Measurements from ENCODE around the gene MUC3A.
"Not testable (repeated sequence)": the region's sequence is repeated elsewhere in the genome, so short reads cannot be mapped to it uniquely, and the experiment has no call there.

MUC3A gene

GRCh38 chr7:100914208-100914878 is 35.0 kb upstream of the MUC3A start:
- H3K4me3 ChIP-seq (ENCODE audit: low read depth in 1 of 2, low read length in 2 of 2), result no peak overlapping the region
- no peak overlapping the region for H3K27ac ChIP-seq (ENCODE audit: low read length)
- H2AFZ ChIP-seq (ENCODE audit: low read depth, low read length), result no peak overlapping the region
- H3K4me2 ChIP-seq (ENCODE audit: insufficient read depth, low read length), result no peak overlapping the region
- no peak for DNase-seq
- no peaks in the 10 kb centered on the region for H4K20me1 ChIP-seq (ENCODE audit: insufficient read depth, low read length)
- H3K27me3 ChIP-seq (ENCODE audit: insufficient read depth, low read length, poor library complexity), result no peaks in the 10 kb centered on the region
- H3K4me1 ChIP-seq (ENCODE audit: insufficient read depth, low read length), result no peaks in the 10 kb centered on the region
- TF ChIP-seq CTCF (IDR thresholded peaks at IDR 0.05; ENCODE audit: borderline replicate concordance, extremely low read depth, low read length, poor library complexity, severe bottlenecking) (no peak), EZH2 (IDR thresholded peaks at IDR 0.05; ENCODE audit: borderline replicate concordance, low read depth, low read length, severe bottlenecking) (no peak)
- no peak overlapping the region for H3K9ac ChIP-seq (ENCODE audit: low read depth, low read length)
- ATAC-seq (ENCODE audit: insufficient read depth, low read depth), result no peak
- H3K36me3 ChIP-seq (ENCODE audit: insufficient read depth, low read length), result no peaks in the 10 kb centered on the region
- no peaks in the 10 kb centered on the region for H3K9me3 ChIP-seq (ENCODE audit: insufficient read depth, low read length, severe bottlenecking)
- no peaks in the 10 kb centered on the region for H3K79me2 ChIP-seq (ENCODE audit: insufficient read depth, low read length)

GRCh38 chr7:100914879-100915447 is 34.4 kb upstream of the MUC3A start:
- H3K36me3 ChIP-seq (ENCODE audit: insufficient read depth, low read length), result no peaks in the 10 kb centered on the region
- H3K9me3 ChIP-seq (ENCODE audit: insufficient read depth, low read length, severe bottlenecking), result no peaks in the 10 kb centered on the region
- H3K4me2 ChIP-seq (ENCODE audit: insufficient read depth, low read length), result no peak overlapping the region
- H3K4me3 ChIP-seq (ENCODE audit: low read depth in 1 of 2, low read length in 2 of 2), result no peak overlapping the region
- DNase-seq (no peak), ATAC-seq (ENCODE audit: insufficient read depth, low read depth) (no peak)
- TF ChIP-seq EZH2 (IDR thresholded peaks at IDR 0.05; ENCODE audit: borderline replicate concordance, low read depth, low read length, severe bottlenecking) (no peak), CTCF (IDR thresholded peaks at IDR 0.05; ENCODE audit: borderline replicate concordance, extremely low read depth, low read length, poor library complexity, severe bottlenecking) (no peak)
- no peaks in the 10 kb centered on the region for H3K4me1 ChIP-seq (ENCODE audit: insufficient read depth, low read length)
- no peaks in the 10 kb centered on the region for H3K79me2 ChIP-seq (ENCODE audit: insufficient read depth, low read length)
- H3K9ac ChIP-seq (ENCODE audit: low read depth, low read length), result no peak overlapping the region
- no peak overlapping the region for H3K27ac ChIP-seq (ENCODE audit: low read length)
- H4K20me1 ChIP-seq (ENCODE audit: insufficient read depth, low read length), result no peaks in the 10 kb centered on the region
- no peak overlapping the region for H2AFZ ChIP-seq (ENCODE audit: low read depth, low read length)
- no peaks in the 10 kb centered on the region for H3K27me3 ChIP-seq (ENCODE audit: insufficient read depth, low read length, poor library complexity)

- H3K4me2 ChIP-seq (ENCODE audit: insufficient read depth, low read length); H3K4me3 ChIP-seq (ENCODE audit: low read depth in 1 of 2, low read length in 2 of 2); H3K36me3 ChIP-seq (ENCODE audit: insufficient read depth, low read length); H3K27me3 ChIP-seq (ENCODE audit: insufficient read depth, low read length, poor library complexity); H3K4me1 ChIP-seq (ENCODE audit: insufficient read depth, low read length); H3K9ac ChIP-seq (ENCODE audit: low read depth, low read length); H3K79me2 ChIP-seq (ENCODE audit: insufficient read depth, low read length); DNase-seq; H4K20me1 ChIP-seq (ENCODE audit: insufficient read depth, low read length); ATAC-seq (ENCODE audit: insufficient read depth, low read depth); H3K9me3 ChIP-seq (ENCODE audit: insufficient read depth, low read length, severe bottlenecking); H2AFZ ChIP-seq (ENCODE audit: low read depth, low read length); H3K27ac ChIP-seq (ENCODE audit: low read length): not testable (repeated sequence)
These were observed 30.0 kb upstream of the MUC3A start for GRCh38 chr7:100919335-100919734.

- H2AFZ ChIP-seq (ENCODE audit: low read depth, low read length); H3K27me3 ChIP-seq (ENCODE audit: insufficient read depth, low read length, poor library complexity); H3K9ac ChIP-seq (ENCODE audit: low read depth, low read length); H4K20me1 ChIP-seq (ENCODE audit: insufficient read depth, low read length); H3K27ac ChIP-seq (ENCODE audit: low read length); H3K9me3 ChIP-seq (ENCODE audit: insufficient read depth, low read length, severe bottlenecking); H3K4me2 ChIP-seq (ENCODE audit: insufficient read depth, low read length); ATAC-seq (ENCODE audit: insufficient read depth, low read depth); H3K79me2 ChIP-seq (ENCODE audit: insufficient read depth, low read length); DNase-seq; H3K36me3 ChIP-seq (ENCODE audit: insufficient read depth, low read length); H3K4me1 ChIP-seq (ENCODE audit: insufficient read depth, low read length); H3K4me3 ChIP-seq (ENCODE audit: low read depth in 1 of 2, low read length in 2 of 2): not testable (repeated sequence)
These were observed 29.4 kb upstream of the MUC3A start for GRCh38 chr7:100919779-100920437.

All from DND-41 (cell line).